Ectodermal cell (in vitro differentiated cells): ENCODE measurements around the gene ARPIN.
A peak's percentile ranks its signal among the peaks of the same experiment; 100 is the strongest.
"Not testable (repeated sequence)": the region's sequence is repeated elsewhere in the genome, so short reads cannot be mapped to it uniquely, and the experiment has no call there.

Source experiments
- H3K27ac ChIP-seq: 2 replicates; pipeline ENCODE4 v1.7.0; 2013; ENCODE audit warnings: mild to moderate bottlenecking, low read depth, low read length; ENCODE audit not compliant: insufficient read depth, poor library complexity, severe bottlenecking
- H3K27me3 ChIP-seq: 2 replicates; pipeline ENCODE4 v1.7.0; 2013; ENCODE audit warnings: mild to moderate bottlenecking, low read length; ENCODE audit not compliant: insufficient read depth, control insufficient read depth, poor library complexity, severe bottlenecking
- H3K36me3 ChIP-seq: one replicate; pipeline ENCODE4 v1.7.0; 2013; ENCODE audit warnings: low read length; ENCODE audit not compliant: control insufficient read depth, insufficient read depth
- H3K4me1 ChIP-seq: one replicate; pipeline ENCODE4 v1.7.0; 2013; ENCODE audit warnings: low read length; ENCODE audit not compliant: control insufficient read depth, insufficient read depth
- H3K4me3 ChIP-seq: 2 replicates; pipeline ENCODE4 v1.7.0; 2013; ENCODE audit warnings: low read depth, low read length, control low read depth; ENCODE audit not compliant: insufficient read depth
- H3K9me3 ChIP-seq: 2 replicates; pipeline ENCODE4 v1.7.0; 2013; ENCODE audit warnings: mild to moderate bottlenecking, low read length, moderate library complexity; ENCODE audit not compliant: control insufficient read depth
- WGBS, 2 experiments: methylation state at CpG; one replicate each; pipeline ENCODE4 v1.1.7; 2013; ENCODE audit warnings: missing lambda C conversion rate in 2 of 2; 5-methylcytosine and 5-hydroxymethylcytosine counted together

The ARPIN gene

GRCh38 chr15:89899295-89899945, 13.3 kb downstream of the ARPIN start:
- H3K36me3 ChIP-seq, result no peaks in the 10 kb centered on the region
- H3K4me1 ChIP-seq, result no peaks in the 10 kb centered on the region
- H3K4me3 ChIP-seq, result no peak overlapping the region
- H3K27me3 ChIP-seq, result no peaks in the 10 kb centered on the region
- H3K9me3 ChIP-seq, result no peaks in the 10 kb centered on the region
- H3K27ac ChIP-seq, result no peak overlapping the region
- WGBS, 2 experiments, result 94% methylated on average over 12 of the region's 12 CpGs

- Histone ChIP-seq H3K4me3 (no peak overlapping the region), H3K27me3 (no peaks in the 10 kb centered on the region), H3K36me3 (no peaks in the 10 kb centered on the region), H3K27ac (no peak overlapping the region), H3K4me1 (no peaks in the 10 kb centered on the region), H3K9me3 (no peaks in the 10 kb centered on the region)
- 78 to 81% methylated on average over 7 of the region's 7 CpGs for WGBS, 2 experiments
Observed at GRCh38 chr15:89898614-89899294, 14.0 kb downstream of the ARPIN start.

- Histone ChIP-seq H3K4me1 (no peaks in the 10 kb centered on the region), H3K27ac (no peak overlapping the region), H3K9me3 (no peaks in the 10 kb centered on the region), H3K4me3 (no peak overlapping the region), H3K36me3 (no peaks in the 10 kb centered on the region), H3K27me3 (no peaks in the 10 kb centered on the region)
- 70 to 81% methylated on average over 2 of the region's 2 CpGs for WGBS, 2 experiments
Observed at GRCh38 chr15:89898146-89898545, 14.6 kb downstream of the ARPIN start.

GRCh38 chr15:89893696-89894447, 18.9 kb downstream of the ARPIN start, which contains the start of gene AP3S2:
TSS of gene AP3S2 (minus strand) at chr15:89893994. CDS start at chr15:89893949, 45 bp downstream.
- no peaks in the 10 kb centered on the region for H3K9me3 ChIP-seq
- no peaks in the 10 kb centered on the region for H3K27me3 ChIP-seq
- H3K4me1 ChIP-seq, result no peaks in the 10 kb centered on the region
- H3K27ac ChIP-seq, result peak within 1 kb of the TSS; percentile 88
- H3K4me3 ChIP-seq, result peak within 1 kb of the TSS; percentile 85
- WGBS, 2 experiments, result 0 to 1% methylated on average over 62 of the region's 62 CpGs
- H3K36me3 ChIP-seq, result no peaks in the 10 kb centered on the region

- Histone ChIP-seq H3K9me3 (no peaks in the 10 kb centered on the region), H3K27me3 (no peaks in the 10 kb centered on the region), H3K4me1 (no peaks in the 10 kb centered on the region), H3K4me3 (peak overlapping the region; percentile 85), H3K36me3 (no peaks in the 10 kb centered on the region), H3K27ac (no peak overlapping the region)
- 74% methylated on average over 6 of the region's 6 CpGs for WGBS, 2 experiments
Observed at GRCh38 chr15:89893027-89893426, 19.7 kb downstream of the ARPIN start.

- no peaks in the 10 kb centered on the region for H3K27me3 ChIP-seq
- peaks cover 5% of the 10 kb centered on the region for H3K36me3 ChIP-seq
- no peak overlapping the region for H3K4me3 ChIP-seq
- 91 to 93% methylated on average over 4 of the region's 4 CpGs for WGBS, 2 experiments
- no peaks in the 10 kb centered on the region for H3K9me3 ChIP-seq
- no peaks in the 10 kb centered on the region for H3K4me1 ChIP-seq
- no peak overlapping the region for H3K27ac ChIP-seq
Observed at GRCh38 chr15:89888214-89888804, 24.4 kb downstream of the ARPIN start.

GRCh38 chr15:89885611-89886010, 27.1 kb downstream of the ARPIN start:
- Histone ChIP-seq H3K27me3 (no peaks in the 10 kb centered on the region), H3K4me1 (no peaks in the 10 kb centered on the region), H3K4me3 (no peak overlapping the region), H3K9me3 (no peaks in the 10 kb centered on the region), H3K36me3 (peaks cover 5% of the 10 kb centered on the region), H3K27ac (no peak overlapping the region)
- WGBS, 2 experiments, result 89 to 94% methylated on average over 2 of the region's 2 CpGs

GRCh38 chr15:89885179-89885578, 27.6 kb downstream of the ARPIN start:
- not testable (repeated sequence) for H3K4me3 ChIP-seq, H3K27me3 ChIP-seq, H3K36me3 ChIP-seq, H3K4me1 ChIP-seq, H3K9me3 ChIP-seq, H3K27ac ChIP-seq
- 95 to 98% methylated on average over 2 of the region's 3 CpGs for WGBS, 2 experiments

- 75 to 92% methylated on average over 1 of the region's 1 CpG for WGBS, 2 experiments
- H3K27me3 ChIP-seq, result no peaks in the 10 kb centered on the region
- H3K9me3 ChIP-seq, result no peaks in the 10 kb centered on the region
- H3K36me3 ChIP-seq, result peaks cover 5% of the 10 kb centered on the region
- H3K27ac ChIP-seq, result no peak overlapping the region
- no peaks in the 10 kb centered on the region for H3K4me1 ChIP-seq
- H3K4me3 ChIP-seq, result no peak overlapping the region
Observed at GRCh38 chr15:89883518-89883917, 29.2 kb downstream of the ARPIN start.

- Histone ChIP-seq H3K27me3 (no peaks in the 10 kb centered on the region), H3K4me1 (no peaks in the 10 kb centered on the region), H3K4me3 (no peak overlapping the region), H3K36me3 (peaks cover 9% of the 10 kb centered on the region), H3K27ac (no peak overlapping the region), H3K9me3 (no peaks in the 10 kb centered on the region)
- WGBS, 2 experiments, result 91% methylated on average over 1 of the region's 1 CpG
Observed at GRCh38 chr15:89880727-89881126, 32.0 kb downstream of the ARPIN start.
